DOHH2 (cell line): ENCODE results near the gene MAP4K4.

Experiments
- H3F3A ChIP-seq: fragments of 200-600 bp; sonication (generic), shearing (Covaris generic); 2 replicates; pipeline ENCODE4 v1.6.0; 2016; ENCODE audit warnings: antibody characterized with exemption, mild to moderate bottlenecking; ENCODE audit not compliant: control insufficient read depth, insufficient read depth
- H3K27ac ChIP-seq: fragments of 200-600 bp; sonication (generic); 2 replicates; pipeline ENCODE4 v1.5.1; 2014; ENCODE audit warnings: low read depth, mild to moderate bottlenecking, low read length, moderate library complexity
- H3K27me3 ChIP-seq: fragments of 200-600 bp; sonication (generic); 2 replicates; pipeline ENCODE4 v1.6.1; 2014; ENCODE audit warnings: mild to moderate bottlenecking, low read length, mixed read lengths; ENCODE audit not compliant: control insufficient read depth
- H3K36me3 ChIP-seq: fragments of 200-600 bp; sonication (generic); 2 replicates; pipeline ENCODE4 v1.6.1; 2014; ENCODE audit warnings: mild to moderate bottlenecking, low read length, moderate library complexity, mixed read lengths; ENCODE audit not compliant: control insufficient read depth
- H3K4me1 ChIP-seq: fragments of 200-600 bp; sonication (generic); 2 replicates; pipeline ENCODE4 v1.6.1; 2014; ENCODE audit warnings: mild to moderate bottlenecking, low read length, mixed read lengths; ENCODE audit not compliant: control insufficient read depth
- H3K4me2 ChIP-seq: fragments of 200-600 bp; sonication (generic); 2 replicates; pipeline ENCODE4 v1.6.0; 2014; ENCODE audit warnings: mild to moderate bottlenecking, low read length, moderate library complexity
- H3K4me3 ChIP-seq: fragments of 200-600 bp; sonication (generic); 2 replicates; pipeline ENCODE4 v1.5.1; 2014; ENCODE audit warnings: mild to moderate bottlenecking, low read length, mixed read lengths
- H3K79me2 ChIP-seq: fragments of 200-600 bp; sonication (generic); 2 replicates; pipeline ENCODE4 v1.6.1; 2014; ENCODE audit warnings: mild to moderate bottlenecking, low read length, mixed read lengths; ENCODE audit not compliant: control insufficient read depth
- H3K9me2 ChIP-seq: fragments of 200-600 bp; sonication (generic); replicated peaks from 2 replicates; pipeline ENCODE4 v1.6.1; 2014; ENCODE audit warnings: mild to moderate bottlenecking, low read length, mixed read lengths; ENCODE audit not compliant: control insufficient read depth
- H3K9me3 ChIP-seq: fragments of 200-600 bp; sonication (generic); 2 replicates; pipeline ENCODE4 v1.6.1; 2014; ENCODE audit warnings: antibody characterized with exemption, low read length, mixed read lengths; ENCODE audit not compliant: control insufficient read depth, insufficient read depth
- H4K20me1 ChIP-seq: fragments of 200-600 bp; sonication (generic); 2 replicates; pipeline ENCODE4 v1.6.0; 2014; ENCODE audit warnings: low read depth, mild to moderate bottlenecking, antibody characterized with exemption, low read length, moderate library complexity; ENCODE audit not compliant: control insufficient read depth, insufficient read depth
- CTCF ChIP-seq: fragments of 200-600 bp; sonication (generic); IDR thresholded peaks from one replicate; pipeline ENCODE4 v1.5.1; 2014; ENCODE audit warnings: antibody characterized with exemption, mild to moderate bottlenecking, low read depth, low read length; ENCODE audit not compliant: poor library complexity, severe bottlenecking
- EZH2phosphoT487 ChIP-seq: fragments of 200-600 bp; sonication (generic); IDR thresholded peaks from 2 replicates; pipeline ENCODE4 v1.6.1; 2017; ENCODE audit warnings: borderline replicate concordance, mild to moderate bottlenecking, antibody characterized with exemption, low read length, moderate library complexity, mixed read lengths

The MAP4K4 gene

GRCh38 chr2:101718479-101718878 lies 21.0 kb downstream of the MAP4K4 start:
- Histone ChIP-seq H3K79me2 (peaks cover 89% of the 10 kb centered on the region), H3K27me3 (no peaks in the 10 kb centered on the region), H4K20me1 (no peaks in the 10 kb centered on the region), H3K4me2 (peak overlapping the region; percentile 97), H3K36me3 (peaks cover 40% of the 10 kb centered on the region), H3K9me3 (no peaks in the 10 kb centered on the region), H3K9me2 (no peaks in the 10 kb centered on the region), H3F3A (peaks cover 36% of the 10 kb centered on the region), H3K4me1 (peaks cover 99% of the 10 kb centered on the region), H3K27ac (peak overlapping the region; percentile 97), H3K4me3 (peak overlapping the region; percentile 73)
- no peak for TF ChIP-seq EZH2phosphoT487
- no peak for TF ChIP-seq CTCF

DNA sequence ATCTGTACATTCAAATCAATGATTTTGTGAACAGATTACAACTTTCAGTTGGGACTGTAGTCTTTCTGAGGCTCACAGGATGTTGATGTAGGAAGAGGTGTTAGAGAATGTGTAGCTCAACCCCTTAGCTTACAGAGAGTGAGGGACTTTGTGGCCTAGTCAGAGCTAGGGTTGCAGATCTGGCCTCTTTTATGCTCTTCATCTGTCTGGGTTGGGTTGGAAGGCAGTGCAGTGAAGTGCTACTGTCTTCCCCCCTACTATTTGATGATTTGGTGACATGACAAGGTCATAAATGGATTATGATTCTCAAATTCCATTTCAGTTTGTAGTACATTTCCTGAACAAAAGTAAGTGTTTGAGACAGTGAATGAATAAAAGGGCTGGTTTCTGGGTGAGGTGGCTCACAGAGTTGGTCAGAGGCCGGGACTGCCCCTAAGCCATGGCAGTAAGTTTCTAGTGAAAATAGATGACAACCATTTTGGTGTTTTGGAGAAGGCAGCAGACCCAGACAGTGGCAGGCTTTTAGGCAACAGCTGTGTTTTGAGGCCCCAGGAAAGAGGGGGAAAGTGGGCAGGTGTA lies 21.6 kb downstream of the MAP4K4 start:
- no peaks in the 10 kb centered on the region for H4K20me1 ChIP-seq
- no peak for TF ChIP-seq CTCF
- no peak for TF ChIP-seq EZH2phosphoT487
- H3K4me2 ChIP-seq: peak overlapping the region; percentile 82
- peaks cover 42% of the 10 kb centered on the region for H3K36me3 ChIP-seq
- peaks cover 99% of the 10 kb centered on the region for H3K4me1 ChIP-seq
- H3K4me3 ChIP-seq: peak overlapping the region; percentile 62
- peaks cover 33% of the 10 kb centered on the region for H3F3A ChIP-seq
- no peaks in the 10 kb centered on the region for H3K9me3 ChIP-seq
- peaks cover 89% of the 10 kb centered on the region for H3K79me2 ChIP-seq
- H3K27me3 ChIP-seq: no peaks in the 10 kb centered on the region
- no peaks in the 10 kb centered on the region for H3K9me2 ChIP-seq
- peak overlapping the region; percentile 74 for H3K27ac ChIP-seq

- Histone ChIP-seq H3K79me2 (peaks cover 89% of the 10 kb centered on the region), H3K4me1 (peaks cover 99% of the 10 kb centered on the region), H3K27me3 (no peaks in the 10 kb centered on the region), H3K9me2 (no peaks in the 10 kb centered on the region), H3K27ac (no peak overlapping the region), H3K36me3 (peaks cover 35% of the 10 kb centered on the region), H4K20me1 (peaks cover 3% of the 10 kb centered on the region; the same call in 1 of the 2 replicates), H3K9me3 (no peaks in the 10 kb centered on the region), H3K4me3 (no peak overlapping the region), H3K4me2 (peak overlapping the region; percentile 6; the same call in 1 of the 2 replicates), H3F3A (peaks cover 17% of the 10 kb centered on the region)
- no peak for TF ChIP-seq CTCF
- TF ChIP-seq EZH2phosphoT487: no peak
Measured at GRCh38 chr2:101720732-101721131, 23.2 kb downstream of the MAP4K4 start.
